CD4-positive, CD25-positive, alpha-beta regulatory T cell (primary cell): ENCODE measurements around the gene PMM1. TPM values are rescaled to one million over a fixed set of nuclear protein-coding genes. Genes with fewer than 3 reads are reported as not detected.
A peak's percentile ranks its signal among the peaks of the same experiment; 100 is the strongest.

ENCODE experiments used
- ATAC-seq, 2 donors: fragments of 150-1000 bp; cut with Tn5 transposase; one replicate each; pipeline ENCODE4 v1.10.0; 2021; ENCODE audit warnings: low read depth in 2 of 2, moderate number of reproducible peaks in 2 of 2, moderate library complexity in 1 of 2
- DNase-seq, 3 donors: peaks; one replicate each; pipeline versions ENCODE4 v3.0.0 to v3.0.0-alpha.2; 2012 to 2022; ENCODE audit warnings: mixed read lengths in 1 of 3
- H3K27ac ChIP-seq: one replicate; pipeline ENCODE4 v1.7.0; 2013; ENCODE audit warnings: mild to moderate bottlenecking, low read length; ENCODE audit not compliant: insufficient read depth, poor library complexity, severe bottlenecking
- H3K27me3 ChIP-seq: one replicate; pipeline ENCODE4 v1.7.0; 2013; ENCODE audit warnings: low read length; ENCODE audit not compliant: control insufficient read depth, insufficient read depth
- H3K36me3 ChIP-seq: one replicate; pipeline ENCODE4 v1.7.0; 2013; ENCODE audit warnings: mild to moderate bottlenecking, low read length, moderate library complexity; ENCODE audit not compliant: control insufficient read depth, insufficient read depth
- H3K4me1 ChIP-seq: 2 replicates; pipeline ENCODE4 v1.7.0; 2013; ENCODE audit warnings: mild to moderate bottlenecking, low read length; ENCODE audit not compliant: insufficient read depth, control insufficient read depth, poor library complexity, severe bottlenecking
- H3K4me3 ChIP-seq: one replicate; pipeline ENCODE4 v1.7.0; 2013; ENCODE audit warnings: low read depth, mild to moderate bottlenecking, low read length, moderate library complexity
- H3K9me3 ChIP-seq, 2 experiments: 1 replicate in 1 of 2; 2 replicates in 1 of 2; pipeline ENCODE4 v1.7.0; 2013; ENCODE audit warnings: low read length in 2 of 2, mild to moderate bottlenecking in 1 of 2, moderate library complexity in 1 of 2; ENCODE audit not compliant: control insufficient read depth in 2 of 2
- H3K27ac Mint-ChIP-seq, 3 donors: one replicate each; pipeline ENCODE4 v1.8.0; 2020 to 2022; ENCODE audit warnings: mild to moderate bottlenecking in 3 of 3, mixed read lengths in 3 of 3, moderate library complexity in 2 of 3
- H3K27me3 Mint-ChIP-seq: one replicate; pipeline ENCODE4 v1.8.0; 2022; ENCODE audit warnings: mild to moderate bottlenecking, mixed read lengths
- H3K36me3 Mint-ChIP-seq: one replicate; pipeline ENCODE4 v1.8.0; 2020; ENCODE audit warnings: mixed read lengths
- H3K4me1 Mint-ChIP-seq, 4 donors: one replicate each; pipeline ENCODE4 v1.8.0; 2020 to 2022; ENCODE audit warnings: mixed read lengths in 4 of 4, mild to moderate bottlenecking in 1 of 4
- H3K4me3 Mint-ChIP-seq, 4 donors: one replicate each; pipeline ENCODE4 v1.8.0; 2020 to 2022; ENCODE audit warnings: mild to moderate bottlenecking in 4 of 4, mixed read lengths in 4 of 4, moderate library complexity in 3 of 4
- H3K9me3 Mint-ChIP-seq, 7 donors: one replicate each; pipeline ENCODE4 v1.8.0; 2020 to 2022; ENCODE audit warnings: mixed read lengths in 7 of 7, mild to moderate bottlenecking in 3 of 7, moderate library complexity in 2 of 7
- polyA plus RNA-seq, 4 donors: library from polyadenylated mRNA; unstranded; fragments of 300-500 nt; fragmentation: Illumina TruSeq; gene quantifications; one replicate each; pipeline ENCODE4 v1.2.3, GENCODE V29; 2021
- total RNA-seq: library from RNA; stranded (reverse); gene quantifications from one replicate; pipeline ENCODE4 v1.2.3, GENCODE V29; 2022

Gene PMM1
- total and polyA plus RNA-seq, 5 donors from 2014 or later, result 37.4 to 56.0 (median 48.2) TPM

- Histone ChIP-seq H3K4me3 (no peak overlapping the region), H3K36me3 (peaks cover 58% of the 10 kb centered on the region), H3K9me3 (no peaks in the 10 kb centered on the region), H3K4me1 (no peaks in the 10 kb centered on the region), H3K27me3 (no peaks in the 10 kb centered on the region), H3K27ac (no peak overlapping the region)
- DNase-seq (no peak), ATAC-seq (no peak)
- peaks cover 0 to 6% (median 3%) of the 10 kb centered on the region in 4 donors for H3K4me1 Mint-ChIP-seq
- no peak overlapping the region for H3K4me3 Mint-ChIP-seq
- H3K27me3 Mint-ChIP-seq, result no peaks in the 10 kb centered on the region
- H3K36me3 Mint-ChIP-seq, result peaks cover 34% of the 10 kb centered on the region
- no peaks in the 10 kb centered on the region for H3K9me3 Mint-ChIP-seq
- H3K27ac Mint-ChIP-seq, result peak overlapping the region in 1 of 3 donors; percentile 42
Observed at GRCh38 chr22:41579997-41580355, 9.7 kb downstream of the PMM1 start.

- no peaks in the 10 kb centered on the region for H3K4me1 ChIP-seq
- Mint-ChIP-seq H3K36me3 (peaks cover 32% of the 10 kb centered on the region), H3K9me3 (no peaks in the 10 kb centered on the region), H3K4me1 (peaks cover 0 to 5% (median under 1%) of the 10 kb centered on the region in 4 donors), H3K27me3 (no peaks in the 10 kb centered on the region), H3K27ac (no peak overlapping the region), H3K4me3 (no peak overlapping the region)
- H3K36me3 ChIP-seq, result peaks cover 55% of the 10 kb centered on the region
- no peaks in the 10 kb centered on the region for H3K9me3 ChIP-seq
- no peaks in the 10 kb centered on the region for H3K27me3 ChIP-seq
- DNase-seq (no peak), ATAC-seq (no peak)
- H3K27ac ChIP-seq, result no peak overlapping the region
- no peak overlapping the region for H3K4me3 ChIP-seq
Observed at GRCh38 chr22:41579297-41579996, 10.2 kb downstream of the PMM1 start.

- Histone ChIP-seq H3K36me3 (peaks cover 50% of the 10 kb centered on the region), H3K9me3 (no peaks in the 10 kb centered on the region), H3K4me3 (no peak overlapping the region), H3K27ac (no peak overlapping the region), H3K27me3 (no peaks in the 10 kb centered on the region), H3K4me1 (no peaks in the 10 kb centered on the region)
- Mint-ChIP-seq H3K4me1 (peaks cover 0 to 5% (median 0%) of the 10 kb centered on the region in 4 donors), H3K27me3 (no peaks in the 10 kb centered on the region), H3K9me3 (no peaks in the 10 kb centered on the region), H3K27ac (no peak overlapping the region), H3K4me3 (no peak overlapping the region), H3K36me3 (peaks cover 30% of the 10 kb centered on the region)
- no peak for ATAC-seq
- no peak for DNase-seq
Observed at GRCh38 chr22:41578818-41579217, 10.8 kb downstream of the PMM1 start.

- Mint-ChIP-seq H3K4me3 (no peak overlapping the region), H3K27me3 (no peaks in the 10 kb centered on the region), H3K9me3 (no peaks in the 10 kb centered on the region), H3K4me1 (peaks cover 0 to 5% (median 0%) of the 10 kb centered on the region in 4 donors), H3K36me3 (peaks cover 25% of the 10 kb centered on the region), H3K27ac (no peak overlapping the region)
- no peaks in the 10 kb centered on the region for H3K9me3 ChIP-seq
- no peak overlapping the region for H3K27ac ChIP-seq
- DNase-seq (no peak), ATAC-seq (no peak)
- peaks cover 43% of the 10 kb centered on the region for H3K36me3 ChIP-seq
- H3K27me3 ChIP-seq, result no peaks in the 10 kb centered on the region
- H3K4me3 ChIP-seq, result no peak overlapping the region
- no peaks in the 10 kb centered on the region for H3K4me1 ChIP-seq
Observed at GRCh38 chr22:41578114-41578513, 11.5 kb downstream of the PMM1 start.

GRCh38 chr22:41576877-41577276 is 12.8 kb downstream of the PMM1 start:
- Histone ChIP-seq H3K36me3 (peaks cover 31% of the 10 kb centered on the region), H3K4me1 (no peaks in the 10 kb centered on the region), H3K9me3 (no peaks in the 10 kb centered on the region), H3K27me3 (no peaks in the 10 kb centered on the region), H3K4me3 (no peak overlapping the region), H3K27ac (no peak overlapping the region)
- ATAC-seq (peak in 1 of 2 donors; percentile 38), DNase-seq (peak in 2 of 3 donors; percentile 22 to 63)
- Mint-ChIP-seq H3K4me1 (no peaks in the 10 kb centered on the region), H3K4me3 (no peak overlapping the region), H3K9me3 (peaks cover 0 to 1% (median 0%) of the 10 kb centered on the region in 7 donors), H3K27me3 (no peaks in the 10 kb centered on the region), H3K27ac (no peak overlapping the region), H3K36me3 (peaks cover 18% of the 10 kb centered on the region)

- Mint-ChIP-seq H3K27ac (no peak overlapping the region), H3K36me3 (peaks cover 18% of the 10 kb centered on the region), H3K27me3 (no peaks in the 10 kb centered on the region), H3K4me3 (no peak overlapping the region), H3K9me3 (peaks cover 0 to 1% (median 0%) of the 10 kb centered on the region in 7 donors), H3K4me1 (no peaks in the 10 kb centered on the region)
- no peak for ATAC-seq
- H3K4me1 ChIP-seq, result no peaks in the 10 kb centered on the region
- H3K36me3 ChIP-seq, result peaks cover 28% of the 10 kb centered on the region
- H3K4me3 ChIP-seq, result no peak overlapping the region
- DNase-seq, result no peak
- no peak overlapping the region for H3K27ac ChIP-seq
- no peaks in the 10 kb centered on the region for H3K27me3 ChIP-seq
- H3K9me3 ChIP-seq, result no peaks in the 10 kb centered on the region
Observed at GRCh38 chr22:41575533-41575932, 14.1 kb downstream of the PMM1 start.

- peaks cover 23% of the 10 kb centered on the region for H3K36me3 ChIP-seq
- H3K4me3 ChIP-seq, result no peak overlapping the region
- no peak for ATAC-seq
- no peaks in the 10 kb centered on the region for H3K9me3 ChIP-seq
- no peaks in the 10 kb centered on the region for H3K4me1 Mint-ChIP-seq
- no peak for DNase-seq
- H3K36me3 Mint-ChIP-seq, result peaks cover 15% of the 10 kb centered on the region
- H3K27ac Mint-ChIP-seq, result no peak overlapping the region
- no peaks in the 10 kb centered on the region for H3K27me3 Mint-ChIP-seq
- no peaks in the 10 kb centered on the region for H3K4me1 ChIP-seq
- no peak overlapping the region for H3K27ac ChIP-seq
- H3K4me3 Mint-ChIP-seq, result no peak overlapping the region
- H3K27me3 ChIP-seq, result no peaks in the 10 kb centered on the region
- H3K9me3 Mint-ChIP-seq, result peaks cover 0 to 1% (median 0%) of the 10 kb centered on the region in 7 donors
Observed at GRCh38 chr22:41574847-41575381, 14.7 kb downstream of the PMM1 start.

GRCh38 chr22:41573677-41574076 is 16.0 kb downstream of the PMM1 start:
- no peaks in the 10 kb centered on the region for H3K27me3 Mint-ChIP-seq
- DNase-seq, result no peak
- Histone ChIP-seq H3K27me3 (no peaks in the 10 kb centered on the region), H3K36me3 (peaks cover 19% of the 10 kb centered on the region), H3K4me3 (no peak overlapping the region), H3K27ac (no peak overlapping the region), H3K9me3 (no peaks in the 10 kb centered on the region), H3K4me1 (no peaks in the 10 kb centered on the region)
- peaks cover 0 to 1% (median 0%) of the 10 kb centered on the region in 7 donors for H3K9me3 Mint-ChIP-seq
- no peak overlapping the region for H3K4me3 Mint-ChIP-seq
- no peaks in the 10 kb centered on the region for H3K4me1 Mint-ChIP-seq
- no peak overlapping the region for H3K27ac Mint-ChIP-seq
- ATAC-seq, result no peak
- H3K36me3 Mint-ChIP-seq, result peaks cover 12% of the 10 kb centered on the region
